SU-DHL-6 (cell line): ENCODE data around the gene ANKRD13D.

Source experiments
- CTCF ChIP-seq: fragments of 200-600 bp; sonication (generic); IDR thresholded peaks from one replicate; pipeline ENCODE4 v1.5.1; 2017; ENCODE audit warnings: antibody characterized with exemption, mild to moderate bottlenecking, low read length, moderate library complexity; ENCODE audit not compliant: insufficient read depth, poor library complexity, severe bottlenecking
- EZH2phosphoT487 ChIP-seq: fragments of 200-600 bp; sonication (generic), shearing (Covaris generic); conservative IDR thresholded peaks from 2 replicates; pipeline ENCODE4 v1.6.1; 2018; ENCODE audit warnings: mild to moderate bottlenecking, antibody characterized with exemption, low read length, moderate library complexity, mixed read lengths

- TF ChIP-seq CTCF: no peak
- TF ChIP-seq EZH2phosphoT487: no peak
Observed at GRCh38 chr11:67291481-67292381, 2.6 kb downstream of the ANKRD13D start.
